Measurements from ENCODE around the gene PPM1N. TPM values are rescaled to one million over a fixed set of nuclear protein-coding genes. Genes with fewer than 3 reads are reported as not detected.
A peak's percentile ranks its signal among the peaks of the same experiment; 100 is the strongest.

PPM1N gene
- polyA plus RNA-seq, 3 donors, result 1.3 to 4.3 (median 2.7) TPM

DNA sequence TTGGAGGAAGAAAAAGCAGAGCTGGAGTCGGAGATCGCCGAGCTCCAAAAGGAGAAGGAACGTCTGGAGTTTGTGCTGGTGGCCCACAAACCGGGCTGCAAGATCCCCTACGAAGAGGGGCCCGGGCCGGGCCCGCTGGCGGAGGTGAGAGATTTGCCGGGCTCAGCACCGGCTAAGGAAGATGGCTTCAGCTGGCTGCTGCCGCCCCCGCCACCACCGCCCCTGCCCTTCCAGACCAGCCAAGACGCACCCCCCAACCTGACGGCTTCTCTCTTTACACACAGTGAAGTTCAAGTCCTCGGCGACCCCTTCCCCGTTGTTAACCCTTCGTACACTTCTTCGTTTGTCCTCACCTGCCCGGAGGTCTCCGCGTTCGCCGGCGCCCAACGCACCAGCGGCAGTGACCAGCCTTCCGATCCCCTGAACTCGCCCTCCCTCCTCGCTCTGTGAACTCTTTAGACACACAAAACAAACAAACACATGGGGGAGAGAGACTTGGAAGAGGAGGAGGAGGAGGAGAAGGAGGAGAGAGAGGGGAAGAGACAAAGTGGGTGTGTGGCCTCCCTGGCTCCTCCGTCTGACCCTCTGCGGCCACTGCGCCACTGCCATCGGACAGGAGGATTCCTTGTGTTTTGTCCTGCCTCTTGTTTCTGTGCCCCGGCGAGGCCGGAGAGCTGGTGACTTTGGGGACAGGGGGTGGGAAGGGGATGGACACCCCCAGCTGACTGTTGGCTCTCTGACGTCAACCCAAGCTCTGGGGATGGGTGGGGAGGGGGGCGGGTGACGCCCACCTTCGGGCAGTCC lies 25.5 kb upstream of the PPM1N start:
- peak overlapping the region in 2 of 3 experiments; percentile 16 to 98 for H3K4me3 ChIP-seq (replicated peaks in 1 of 3; ENCODE audit: low read depth in 2 of 3, low read length in 3 of 3)
- H3K9ac ChIP-seq (ENCODE audit: insufficient read depth, low read length, poor library complexity, severe bottlenecking), result no peak overlapping the region
- peaks cover 0 to 9% of the 10 kb centered on the region in 2 donors for H3K36me3 ChIP-seq (replicated peaks in 1 of 2; ENCODE audit: control insufficient read depth in 1 of 2, insufficient read depth in 2 of 2, low read length in 2 of 2)
- peaks cover 44 to 57% of the 10 kb centered on the region in 2 donors for H3K36me3 Mint-ChIP-seq
- H3K27me3 ChIP-seq (ENCODE audit: control insufficient read depth in 2 of 2, insufficient read depth in 2 of 2, low read length in 2 of 2), result peaks cover 21 to 66% of the 10 kb centered on the region in 2 donors
- H3K27ac Mint-ChIP-seq, result peak overlapping the region in 4 of 7 donors; percentile 15 to 89 (median 68)
- peaks cover 78 to 95% (median 80%) of the 10 kb centered on the region in 3 donors for H3K27me3 Mint-ChIP-seq (ENCODE audit: low read depth in 3 of 3)
- H3K9me3 Mint-ChIP-seq, result peaks cover 10 to 62% (median 39%) of the 10 kb centered on the region in 7 donors
- H3K4me3 Mint-ChIP-seq, result peak overlapping the region; percentile 99
- H2AFZ ChIP-seq (ENCODE audit: insufficient read depth, low read depth, low read length, poor library complexity, severe bottlenecking), result no peak overlapping the region
- peaks cover 32 to 38% of the 10 kb centered on the region in 2 donors for H3K4me1 ChIP-seq (ENCODE audit: control insufficient read depth in 1 of 2, insufficient read depth in 2 of 2, low read length in 2 of 2)
- H3K4me2 ChIP-seq (replicated peaks; ENCODE audit: extremely low read depth, low read length, poor library complexity, severe bottlenecking), result peak overlapping the region; percentile 81
- peaks cover 45% of the 10 kb centered on the region for H3K4me1 Mint-ChIP-seq
- H3K79me2 ChIP-seq (ENCODE audit: insufficient read depth, low read length), result no peaks in the 10 kb centered on the region
- TF ChIP-seq, protein P1, sequence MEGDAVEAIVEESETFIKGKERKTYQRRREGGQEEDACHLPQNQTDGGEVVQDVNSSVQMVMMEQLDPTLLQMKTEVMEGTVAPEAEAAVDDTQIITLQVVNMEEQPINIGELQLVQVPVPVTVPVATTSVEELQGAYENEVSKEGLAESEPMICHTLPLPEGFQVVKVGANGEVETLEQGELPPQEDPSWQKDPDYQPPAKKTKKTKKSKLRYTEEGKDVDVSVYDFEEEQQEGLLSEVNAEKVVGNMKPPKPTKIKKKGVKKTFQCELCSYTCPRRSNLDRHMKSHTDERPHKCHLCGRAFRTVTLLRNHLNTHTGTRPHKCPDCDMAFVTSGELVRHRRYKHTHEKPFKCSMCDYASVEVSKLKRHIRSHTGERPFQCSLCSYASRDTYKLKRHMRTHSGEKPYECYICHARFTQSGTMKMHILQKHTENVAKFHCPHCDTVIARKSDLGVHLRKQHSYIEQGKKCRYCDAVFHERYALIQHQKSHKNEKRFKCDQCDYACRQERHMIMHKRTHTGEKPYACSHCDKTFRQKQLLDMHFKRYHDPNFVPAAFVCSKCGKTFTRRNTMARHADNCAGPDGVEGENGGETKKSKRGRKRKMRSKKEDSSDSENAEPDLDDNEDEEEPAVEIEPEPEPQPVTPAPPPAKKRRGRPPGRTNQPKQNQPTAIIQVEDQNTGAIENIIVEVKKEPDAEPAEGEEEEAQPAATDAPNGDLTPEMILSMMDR (IDR thresholded peaks at IDR 0.05), result no peak
- WGBS (ENCODE audit: insufficient coverage), result 13% methylated on average over 28 of the region's 44 CpGs
- H3K27ac ChIP-seq (ENCODE audit: low read depth in 1 of 2, low read length in 2 of 2), result no peak overlapping the region
- peaks cover 74% of the 10 kb centered on the region for H4K20me1 ChIP-seq (ENCODE audit: insufficient read depth, low read length)
- intact Hi-C loops (cut with micrococcal nuclease), result no loop called here
- H3K9me3 ChIP-seq (replicated peaks in 1 of 2; ENCODE audit: control insufficient read depth in 1 of 2, insufficient read depth in 1 of 2, low read length in 2 of 2), result peaks cover 0 to 12% of the 10 kb centered on the region in 2 donors
- peak in 2 of 3 donors; percentile 35 to 39 for DNase-seq

DNA sequence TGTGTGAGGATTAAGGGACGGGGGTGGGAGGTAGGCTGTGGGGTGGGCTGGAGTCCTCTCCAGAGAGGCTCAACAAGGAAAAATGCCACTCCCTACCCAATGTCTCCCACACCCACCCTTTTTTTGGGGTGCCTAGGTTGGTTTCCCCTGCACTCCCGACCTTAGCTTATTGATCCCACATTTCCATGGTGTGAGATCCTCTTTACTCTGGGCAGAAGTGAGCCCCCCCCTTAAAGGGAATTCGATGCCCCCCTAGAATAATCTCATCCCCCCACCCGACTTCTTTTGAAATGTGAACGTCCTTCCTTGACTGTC lies 24.9 kb upstream of the PPM1N start:
- peaks cover 0 to 9% of the 10 kb centered on the region in 2 donors for H3K36me3 ChIP-seq (replicated peaks in 1 of 2; ENCODE audit: control insufficient read depth in 1 of 2, insufficient read depth in 2 of 2, low read length in 2 of 2)
- Mint-ChIP-seq H3K9me3 (peaks cover 10 to 57% (median 35%) of the 10 kb centered on the region in 7 donors), H3K4me1 (peaks cover 51% of the 10 kb centered on the region), H3K27ac (peak overlapping the region in 2 of 7 donors; percentile 34 to 70), H3K36me3 (peaks cover 44 to 57% of the 10 kb centered on the region in 2 donors), H3K27me3 (ENCODE audit: low read depth in 3 of 3) (peaks cover 75 to 92% (median 81%) of the 10 kb centered on the region in 3 donors), H3K4me3 (peak overlapping the region; percentile 99)
- peak in 1 of 3 donors; percentile 18 for DNase-seq
- peaks cover 37 to 44% of the 10 kb centered on the region in 2 donors for H3K4me1 ChIP-seq (ENCODE audit: control insufficient read depth in 1 of 2, insufficient read depth in 2 of 2, low read length in 2 of 2)
- intact Hi-C loops (cut with micrococcal nuclease), result no loop called here
- TF ChIP-seq, protein P1 (IDR thresholded peaks at IDR 0.05), result no peak
- H4K20me1 ChIP-seq (ENCODE audit: insufficient read depth, low read length), result peaks cover 69% of the 10 kb centered on the region
- H3K9ac ChIP-seq (ENCODE audit: insufficient read depth, low read length, poor library complexity, severe bottlenecking), result no peak overlapping the region
- H3K27ac ChIP-seq (ENCODE audit: low read depth in 1 of 2, low read length in 2 of 2), result no peak overlapping the region
- H2AFZ ChIP-seq (ENCODE audit: insufficient read depth, low read depth, low read length, poor library complexity, severe bottlenecking), result no peak overlapping the region
- WGBS (ENCODE audit: insufficient coverage), result 50% methylated on average over 1 of the region's 5 CpGs
- peaks cover 0 to 12% of the 10 kb centered on the region in 2 donors for H3K9me3 ChIP-seq (replicated peaks in 1 of 2; ENCODE audit: control insufficient read depth in 1 of 2, insufficient read depth in 1 of 2, low read length in 2 of 2)
- H3K4me3 ChIP-seq (replicated peaks in 1 of 3; ENCODE audit: low read depth in 2 of 3, low read length in 3 of 3), result no peak overlapping the region
- H3K4me2 ChIP-seq (replicated peaks; ENCODE audit: extremely low read depth, low read length, poor library complexity, severe bottlenecking), result peak overlapping the region; percentile 0
- peaks cover 21 to 66% of the 10 kb centered on the region in 2 donors for H3K27me3 ChIP-seq (ENCODE audit: control insufficient read depth in 2 of 2, insufficient read depth in 2 of 2, low read length in 2 of 2)
- H3K79me2 ChIP-seq (ENCODE audit: insufficient read depth, low read length), result no peaks in the 10 kb centered on the region

Measured in CD14-positive monocyte (primary cell).